ENCODE results near the gene GRXCR2. TPM values are rescaled to one million over a fixed set of nuclear protein-coding genes. Genes with fewer than 3 reads are reported as not detected.
"Not testable (repeated sequence)": the region's sequence is repeated elsewhere in the genome, so short reads cannot be mapped to it uniquely, and the experiment has no call there.

Gene GRXCR2
- total RNA-seq, 1 donor from 2014 or later: not detected

GRCh38 chr5:145874765-145875164 is 2.0 kb upstream of the GRXCR2 start:
- no peak for DNase-seq

GRCh38 chr5:145872486-145872885 is 328 bp downstream of the GRXCR2 start:
- DNase-seq: no peak

GRCh38 chr5:145869753-145870152 is 3.1 kb downstream of the GRXCR2 start:
- DNase-seq: no peak

GRCh38 chr5:145867806-145868205 is 5.0 kb downstream of the GRXCR2 start:
- DNase-seq: no peak

GRCh38 chr5:145864432-145864831 is 8.4 kb downstream of the GRXCR2 start:
- not testable (repeated sequence) for DNase-seq

GRCh38 chr5:145863003-145863402 is 9.8 kb downstream of the GRXCR2 start:
- no peak for DNase-seq

- DNase-seq: no peak
These were observed 12.9 kb downstream of the GRXCR2 start for GRCh38 chr5:145859897-145860296.

- no peak for DNase-seq
These were observed 13.4 kb downstream of the GRXCR2 start for GRCh38 chr5:145859453-145859852.

- no peak for DNase-seq
These were observed 13.9 kb downstream of the GRXCR2 start for GRCh38 chr5:145858959-145859358.

GRCh38 chr5:145856285-145856818 is 16.5 kb downstream of the GRXCR2 start:
- peak; percentile 53 for DNase-seq

- DNase-seq: peak; percentile 37
These were observed 17.0 kb downstream of the GRXCR2 start for GRCh38 chr5:145855763-145856267.

- DNase-seq: peak; percentile 67
These were observed 18.1 kb downstream of the GRXCR2 start for GRCh38 chr5:145854651-145855258.

- DNase-seq: no peak
These were observed 18.9 kb downstream of the GRXCR2 start for GRCh38 chr5:145853781-145854376.

- no peak for DNase-seq
These were observed 19.8 kb downstream of the GRXCR2 start for GRCh38 chr5:145852990-145853389.

GRCh38 chr5:145848854-145849253 is 24.0 kb downstream of the GRXCR2 start:
- DNase-seq: peak; percentile 65

GRCh38 chr5:145847499-145848497 is 25.0 kb downstream of the GRXCR2 start:
- no peak for DNase-seq

GRCh38 chr5:145846081-145846480 is 26.7 kb downstream of the GRXCR2 start:
- no peak for DNase-seq

- no peak for DNase-seq
These were observed 31.5 kb downstream of the GRXCR2 start for GRCh38 chr5:145841299-145841698.

- DNase-seq: no peak
These were observed 32.2 kb downstream of the GRXCR2 start for GRCh38 chr5:145840458-145841132.

- DNase-seq: no peak
These were observed 34.5 kb downstream of the GRXCR2 start for GRCh38 chr5:145838276-145838675.

- not testable (repeated sequence) for DNase-seq
These were observed 36.6 kb downstream of the GRXCR2 start for GRCh38 chr5:145836241-145836640.

- DNase-seq: peak; percentile 31
These were observed 37.0 kb downstream of the GRXCR2 start for GRCh38 chr5:145835848-145836239.

All from dermis blood vessel endothelial cell (primary cell).